Mesodermal cell (in vitro differentiated cells): ENCODE measurements around the gene SLC6A9.

ENCODE experiments used
- H3K27ac ChIP-seq: 2 replicates; pipeline ENCODE4 v1.7.0; 2013; ENCODE audit warnings: mild to moderate bottlenecking, low read depth, low read length, moderate library complexity; ENCODE audit not compliant: severe bottlenecking
- H3K36me3 ChIP-seq: 2 replicates; pipeline ENCODE4 v1.7.1; 2013; ENCODE audit warnings: mild to moderate bottlenecking, low read length, moderate library complexity; ENCODE audit not compliant: control insufficient read depth, insufficient read depth
- H3K4me1 ChIP-seq: one replicate; pipeline ENCODE4 v1.7.1; 2013; ENCODE audit warnings: mild to moderate bottlenecking, low read length; ENCODE audit not compliant: insufficient read depth, control insufficient read depth, poor library complexity, severe bottlenecking
- H3K4me3 ChIP-seq: 2 replicates; pipeline ENCODE4 v1.7.0; 2013; ENCODE audit warnings: low read length, control low read depth, mild to moderate bottlenecking; ENCODE audit not compliant: insufficient read depth, poor library complexity, severe bottlenecking; ENCODE audit errors: extremely low read depth
- H3K9me3 ChIP-seq: 2 replicates; pipeline ENCODE4 v1.7.1; 2013; ENCODE audit warnings: mild to moderate bottlenecking, low read length, moderate library complexity; ENCODE audit not compliant: control insufficient read depth
- WGBS, 2 experiments: methylation state at CpG; one replicate each; pipeline ENCODE4 v1.1.5; 2013; ENCODE audit warnings: missing lambda C conversion rate in 2 of 2; ENCODE audit not compliant: insufficient coverage in 2 of 2; 5-methylcytosine and 5-hydroxymethylcytosine counted together

The SLC6A9 gene

GRCh38 chr1:44048532-44049215 is 17.4 kb upstream of the SLC6A9 start:
- WGBS, 2 experiments = 80% methylated on average over 2 of the region's 3 CpGs; no CpG with 5 or more reads in 1 of the 2 experiments
- H3K27ac ChIP-seq = peak overlapping the region; percentile 85
- no peak overlapping the region for H3K4me3 ChIP-seq

GRCh38 chr1:44047131-44047530 is 15.9 kb upstream of the SLC6A9 start:
- WGBS, 2 experiments = 90 to 93% methylated on average over 1 of the region's 1 CpG
- H3K36me3 ChIP-seq = no peaks in the 10 kb centered on the region
- H3K4me1 ChIP-seq = peaks cover 26% of the 10 kb centered on the region
- H3K4me3 ChIP-seq = no peak overlapping the region
- H3K27ac ChIP-seq = peak overlapping the region; percentile 41
- no peaks in the 10 kb centered on the region for H3K9me3 ChIP-seq

More at GRCh38 chr1:44048532-44049215, 17.4 kb upstream of the SLC6A9 start:
- no peaks in the 10 kb centered on the region for H3K9me3 ChIP-seq
- peaks cover 24% of the 10 kb centered on the region for H3K4me1 ChIP-seq
- H3K36me3 ChIP-seq = no peaks in the 10 kb centered on the region

- Histone ChIP-seq H3K4me3 (no peak overlapping the region), H3K4me1 (peaks cover 26% of the 10 kb centered on the region), H3K36me3 (no peaks in the 10 kb centered on the region), H3K9me3 (no peaks in the 10 kb centered on the region), H3K27ac (no peak overlapping the region)
- WGBS, 2 experiments = 86 to 94% methylated on average over 9 of the region's 9 CpGs
Observed at GRCh38 chr1:44045064-44045463, 13.8 kb upstream of the SLC6A9 start.

GRCh38 chr1:44044071-44044801 is 13.0 kb upstream of the SLC6A9 start:
- Histone ChIP-seq H3K27ac (no peak overlapping the region), H3K4me1 (peaks cover 24% of the 10 kb centered on the region)
- WGBS, 2 experiments = 88 to 93% methylated on average over 7 of the region's 7 CpGs

GRCh38 chr1:44043176-44044070 is 12.2 kb upstream of the SLC6A9 start:
- no peak overlapping the region for H3K27ac ChIP-seq
- H3K4me1 ChIP-seq = peaks cover 16% of the 10 kb centered on the region
- H3K4me3 ChIP-seq = no peak overlapping the region
- WGBS, 2 experiments = 91 to 92% methylated on average over 7 to 8 of the region's 16 CpGs
- H3K36me3 ChIP-seq = no peaks in the 10 kb centered on the region
- H3K9me3 ChIP-seq = no peaks in the 10 kb centered on the region

More at GRCh38 chr1:44044071-44044801, 13.0 kb upstream of the SLC6A9 start:
- Histone ChIP-seq H3K4me3 (no peak overlapping the region), H3K9me3 (no peaks in the 10 kb centered on the region), H3K36me3 (no peaks in the 10 kb centered on the region)

GRCh38 chr1:44040846-44041245 is 9.6 kb upstream of the SLC6A9 start:
- Histone ChIP-seq H3K4me3 (no peak overlapping the region), H3K36me3 (no peaks in the 10 kb centered on the region), H3K9me3 (no peaks in the 10 kb centered on the region), H3K4me1 (peaks cover 14% of the 10 kb centered on the region), H3K27ac (no peak overlapping the region)
- WGBS, 2 experiments = no CpG with 5 or more reads among the region's 4 CpGs

- no peaks in the 10 kb centered on the region for H3K36me3 ChIP-seq
- H3K4me1 ChIP-seq = peaks cover 18% of the 10 kb centered on the region
- WGBS, 2 experiments = no CpG with 5 or more reads among the region's 2 CpGs
- no peak overlapping the region for H3K4me3 ChIP-seq
- H3K27ac ChIP-seq = no peak overlapping the region
- H3K9me3 ChIP-seq = no peaks in the 10 kb centered on the region
Observed at GRCh38 chr1:44040418-44040817, 9.2 kb upstream of the SLC6A9 start.

- H3K9me3 ChIP-seq = no peaks in the 10 kb centered on the region
- WGBS, 2 experiments = 83 to 100% methylated on average over 1 of the region's 2 CpGs
Observed at GRCh38 chr1:44038876-44039657, 7.8 kb upstream of the SLC6A9 start.

GRCh38 chr1:44037154-44037553 is 5.9 kb upstream of the SLC6A9 start:
- WGBS, 2 experiments = 80% methylated on average over 2 of the region's 5 CpGs; no CpG with 5 or more reads in 1 of the 2 experiments
- H3K36me3 ChIP-seq = no peaks in the 10 kb centered on the region
- H3K27ac ChIP-seq = no peak overlapping the region

More at GRCh38 chr1:44038876-44039657, 7.8 kb upstream of the SLC6A9 start:
- no peak overlapping the region for H3K4me3 ChIP-seq
- no peaks in the 10 kb centered on the region for H3K36me3 ChIP-seq
- H3K4me1 ChIP-seq = peaks cover 19% of the 10 kb centered on the region
- H3K27ac ChIP-seq = no peak overlapping the region

More at GRCh38 chr1:44037154-44037553, 5.9 kb upstream of the SLC6A9 start:
- Histone ChIP-seq H3K4me1 (peaks cover 14% of the 10 kb centered on the region), H3K4me3 (no peak overlapping the region), H3K9me3 (no peaks in the 10 kb centered on the region)
